ENCODE results near the gene SCIMP.
"Not testable (repeated sequence)": the region's sequence is repeated elsewhere in the genome, so short reads cannot be mapped to it uniquely, and the experiment has no call there.

Gene SCIMP

DNA sequence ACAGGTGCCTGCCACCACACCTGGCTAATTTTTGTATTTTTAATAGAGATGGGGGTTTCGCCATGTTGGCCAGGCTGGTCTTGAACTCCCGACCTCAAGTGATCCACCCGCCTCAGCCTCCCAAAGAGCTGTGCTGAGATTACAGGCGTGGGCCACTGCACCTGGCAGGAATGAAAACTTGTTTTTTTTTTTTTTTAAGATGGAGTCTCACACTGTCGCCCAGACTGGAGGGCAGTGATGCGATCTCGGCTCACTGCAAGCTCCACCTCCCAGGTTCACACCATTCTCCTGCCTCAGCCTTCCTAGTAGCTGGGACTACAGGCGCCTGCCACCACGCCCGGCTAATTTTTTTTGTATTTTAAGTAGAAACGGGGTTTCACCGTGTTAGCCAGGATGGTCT, 12.7 kb downstream of the SCIMP start:
- peak overlapping the region; percentile 56 to 60 for H3K4me3 Mint-ChIP-seq
- not testable (repeated sequence) for ATAC-seq (replicated peaks); H3K27me3 Mint-ChIP-seq; H3K9me3 Mint-ChIP-seq; DNase-seq; H3K36me3 Mint-ChIP-seq (ENCODE audit: insufficient read depth)
- peaks cover 35 to 51% of the 10 kb centered on the region in 2 donors for H3K4me1 Mint-ChIP-seq (ENCODE audit: low read depth in 2 of 2)
- peak overlapping the region; percentile 88 to 95 for H3K27ac Mint-ChIP-seq

DNA sequence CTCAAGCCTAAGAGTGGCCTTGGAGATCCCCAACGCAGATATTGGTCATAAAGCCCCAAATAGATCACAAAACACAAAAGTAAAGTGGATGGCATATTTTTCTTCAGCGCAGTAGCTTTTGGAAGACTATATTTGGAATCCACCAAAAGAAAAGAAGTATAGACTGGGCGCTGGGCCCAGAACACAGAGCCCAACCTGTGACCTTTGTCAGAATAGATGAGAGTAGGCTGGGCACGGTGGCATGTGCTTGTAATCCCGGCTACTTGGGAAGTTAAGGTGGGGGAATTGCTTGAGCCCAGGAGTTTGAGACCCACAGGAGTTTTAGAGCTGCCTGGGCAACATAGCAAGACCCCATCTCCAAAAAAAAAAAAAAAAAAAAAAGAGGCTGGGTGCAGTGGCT, 14.6 kb downstream of the SCIMP start:
- Mint-ChIP-seq H3K36me3 (ENCODE audit: insufficient read depth) (peaks cover 14% of the 10 kb centered on the region), H3K9me3 (no peaks in the 10 kb centered on the region), H3K27ac (peak overlapping the region; percentile 88 to 95)

DNA sequence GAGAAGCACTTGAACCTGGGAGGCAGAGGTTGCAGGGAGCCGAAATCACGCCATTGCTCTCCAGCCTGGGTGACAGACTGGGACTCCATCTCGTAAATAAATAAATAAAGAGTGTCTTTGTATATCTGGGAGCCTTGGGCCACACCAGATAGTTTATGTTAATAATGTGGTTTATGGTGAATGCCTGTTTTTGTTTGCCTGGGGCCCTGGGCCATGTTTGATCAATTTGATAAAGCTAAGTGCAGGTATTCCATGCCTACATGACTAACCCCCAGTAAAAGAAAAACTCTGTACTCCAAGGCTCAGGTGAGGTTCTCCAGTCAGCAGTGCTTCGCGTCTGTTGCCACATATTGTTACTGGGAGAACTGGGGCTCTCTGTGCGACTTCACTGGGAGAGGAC, 15.1 kb downstream of the SCIMP start:
- DNase-seq = no peak
- H3K4me3 Mint-ChIP-seq = no peak overlapping the region
- no peaks in the 10 kb centered on the region for H3K9me3 Mint-ChIP-seq
- H3K4me1 Mint-ChIP-seq (ENCODE audit: low read depth in 2 of 2) = peaks cover 21 to 34% of the 10 kb centered on the region in 2 donors
- no peaks in the 10 kb centered on the region for H3K27me3 Mint-ChIP-seq
- ATAC-seq (replicated peaks) = no peak
- peak overlapping the region; percentile 88 to 95 for H3K27ac Mint-ChIP-seq
- H3K36me3 Mint-ChIP-seq (ENCODE audit: insufficient read depth) = peaks cover 14% of the 10 kb centered on the region

More for the DNA sequence above, 14.6 kb downstream of the SCIMP start:
- DNase-seq (no peak), ATAC-seq (replicated peaks) (no peak)
- no peaks in the 10 kb centered on the region for H3K27me3 Mint-ChIP-seq
- H3K4me3 Mint-ChIP-seq = no peak overlapping the region
- H3K4me1 Mint-ChIP-seq (ENCODE audit: low read depth in 2 of 2) = peaks cover 24 to 39% of the 10 kb centered on the region in 2 donors

DNA sequence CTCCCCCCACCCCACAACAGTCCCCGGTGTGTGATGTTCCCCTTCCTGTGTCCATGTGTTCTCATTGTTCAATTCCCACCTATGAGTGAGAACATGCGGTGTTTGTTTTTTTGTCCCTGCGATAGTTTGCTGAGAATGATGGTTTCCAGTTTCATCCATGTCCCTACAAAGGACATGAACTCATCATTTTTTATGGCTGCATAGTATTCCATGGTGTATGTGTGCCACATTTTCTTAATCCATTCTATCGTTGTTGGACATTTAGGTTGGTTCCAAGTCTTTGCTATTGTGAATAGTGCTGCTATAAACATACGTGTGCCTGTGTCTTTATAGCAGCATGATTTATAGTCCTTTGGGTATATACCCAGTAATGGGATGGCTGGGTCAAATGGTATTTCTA, 17.1 kb downstream of the SCIMP start:
- not testable (repeated sequence) for H3K27me3 Mint-ChIP-seq; H3K4me3 Mint-ChIP-seq; DNase-seq; ATAC-seq (replicated peaks); H3K9me3 Mint-ChIP-seq; H3K27ac Mint-ChIP-seq
- Mint-ChIP-seq H3K4me1 (ENCODE audit: low read depth in 2 of 2) (peaks cover 17 to 25% of the 10 kb centered on the region in 2 donors), H3K36me3 (ENCODE audit: insufficient read depth) (peaks cover 14% of the 10 kb centered on the region)

DNA sequence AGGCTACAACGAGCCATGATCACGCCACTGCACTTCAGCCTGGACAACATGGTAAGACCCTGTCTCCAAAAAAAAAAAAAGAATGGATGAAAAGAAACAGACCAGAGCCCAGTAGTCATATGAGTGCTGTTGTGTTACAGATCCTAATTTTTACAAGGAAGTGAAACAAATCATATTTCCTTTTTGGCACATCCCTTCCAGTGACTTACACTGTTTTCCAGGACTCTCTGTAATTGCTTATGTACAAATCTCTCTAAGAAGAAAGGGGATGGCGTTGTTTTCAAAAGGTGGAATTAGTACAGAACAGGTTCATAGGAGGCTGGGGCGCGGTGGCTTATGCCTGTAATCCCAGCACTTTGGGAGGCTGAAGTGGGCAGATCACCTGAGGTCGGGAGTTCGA, 23.2 kb downstream of the SCIMP start:
- H3K36me3 Mint-ChIP-seq (ENCODE audit: insufficient read depth) = peaks cover 11% of the 10 kb centered on the region
- peaks cover 3 to 4% of the 10 kb centered on the region in 2 donors for H3K4me1 Mint-ChIP-seq (ENCODE audit: low read depth in 2 of 2)
- DNase-seq (no peak), ATAC-seq (replicated peaks) (no peak)
- no peak overlapping the region for H3K4me3 Mint-ChIP-seq
- H3K9me3 Mint-ChIP-seq = no peaks in the 10 kb centered on the region
- no peaks in the 10 kb centered on the region for H3K27me3 Mint-ChIP-seq
- H3K27ac Mint-ChIP-seq = peak overlapping the region in 1 of 2 donors; percentile 5

DNA sequence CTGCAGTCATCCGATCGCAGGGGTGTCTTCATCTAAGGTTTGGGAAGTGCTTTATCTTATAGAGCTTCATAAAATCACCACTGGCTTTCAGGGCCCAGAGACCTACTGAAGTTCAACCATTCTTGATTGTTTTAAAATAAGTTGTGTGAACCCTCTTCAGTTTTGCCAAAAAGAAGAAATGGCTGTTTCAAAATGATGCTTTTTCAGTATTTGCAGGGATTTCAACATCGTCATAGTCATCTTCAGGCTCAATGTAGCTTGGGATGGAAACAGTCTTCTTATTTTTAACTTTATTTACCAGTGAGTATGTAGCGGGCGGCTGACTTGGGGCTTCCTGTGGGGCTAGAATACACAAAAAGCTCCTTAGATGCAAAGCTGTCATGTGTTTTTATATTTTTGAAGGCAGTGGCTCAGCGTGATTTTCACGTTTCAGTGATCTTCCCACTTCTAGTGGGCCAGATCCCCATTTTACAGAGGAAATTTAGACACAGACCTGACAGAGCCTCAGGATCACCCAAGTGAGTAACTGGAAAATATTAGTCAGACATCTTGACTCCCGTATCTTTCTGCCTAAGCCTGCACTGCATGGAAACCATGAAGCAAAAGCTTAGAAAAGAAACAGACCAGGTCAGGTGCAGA, 23.9 kb downstream of the SCIMP start:
- no peaks in the 10 kb centered on the region for H3K9me3 Mint-ChIP-seq
- H3K4me1 Mint-ChIP-seq (ENCODE audit: low read depth in 2 of 2) = peaks cover 3 to 4% of the 10 kb centered on the region in 2 donors
- H3K27ac Mint-ChIP-seq = peak overlapping the region in 1 of 2 donors; percentile 53
- ATAC-seq (replicated peaks) = no peak
- peaks cover 9% of the 10 kb centered on the region for H3K36me3 Mint-ChIP-seq (ENCODE audit: insufficient read depth)
- H3K27me3 Mint-ChIP-seq = no peaks in the 10 kb centered on the region
- H3K4me3 Mint-ChIP-seq = no peak overlapping the region
- no peak for DNase-seq

DNA sequence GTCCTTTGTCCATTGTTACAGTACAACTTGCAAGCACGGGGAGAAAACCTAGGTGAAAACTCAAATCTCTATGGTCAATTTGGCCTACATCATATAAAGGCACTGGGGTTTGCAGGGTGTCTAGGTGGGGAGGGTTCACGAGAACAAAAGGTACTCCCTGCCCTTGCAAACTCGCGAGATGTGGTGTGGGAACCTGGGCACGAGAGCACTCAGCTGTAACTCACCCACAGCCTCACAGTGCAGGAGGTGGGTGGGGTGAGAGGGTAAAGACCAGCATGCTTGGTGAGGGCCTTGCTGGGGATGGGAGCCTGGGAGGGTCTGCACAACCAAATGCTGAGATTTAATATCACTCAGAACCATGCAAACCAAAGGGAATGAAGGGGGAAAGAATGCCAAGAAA, 24.6 kb downstream of the SCIMP start:
- no peaks in the 10 kb centered on the region for H3K27me3 Mint-ChIP-seq
- H3K4me1 Mint-ChIP-seq (ENCODE audit: low read depth in 2 of 2) = peaks cover 3 to 4% of the 10 kb centered on the region in 2 donors
- ATAC-seq (replicated peaks) = no peak
- H3K27ac Mint-ChIP-seq = peak overlapping the region in 1 of 2 donors; percentile 53
- DNase-seq = no peak
- H3K4me3 Mint-ChIP-seq = no peak overlapping the region
- H3K9me3 Mint-ChIP-seq = no peaks in the 10 kb centered on the region
- peaks cover 3% of the 10 kb centered on the region for H3K36me3 Mint-ChIP-seq (ENCODE audit: insufficient read depth)

DNA sequence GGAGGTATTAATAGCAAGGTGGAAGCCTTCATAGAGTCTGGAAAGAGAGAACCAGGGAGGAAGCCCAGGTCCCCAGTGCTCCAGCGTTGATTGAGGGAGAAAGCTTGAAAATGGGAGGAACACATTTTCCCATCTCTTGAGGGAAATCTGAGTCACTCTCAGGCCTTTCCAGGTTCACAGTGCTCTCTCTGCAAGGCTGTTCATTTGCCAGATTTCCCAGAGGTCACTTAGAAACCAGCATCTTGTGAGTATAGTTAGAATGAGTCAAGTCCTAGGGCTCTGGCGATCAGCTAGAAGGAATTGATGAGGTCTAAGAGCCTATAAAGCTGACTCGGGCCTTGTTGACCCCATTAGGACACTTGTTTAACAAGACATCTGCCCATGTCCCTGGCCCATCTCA, 25.3 kb downstream of the SCIMP start:
- Mint-ChIP-seq H3K4me3 (no peak overlapping the region), H3K36me3 (ENCODE audit: insufficient read depth) (peaks cover 4% of the 10 kb centered on the region), H3K27ac (no peak overlapping the region), H3K27me3 (no peaks in the 10 kb centered on the region), H3K4me1 (ENCODE audit: low read depth in 2 of 2) (peaks cover 3 to 4% of the 10 kb centered on the region in 2 donors), H3K9me3 (no peaks in the 10 kb centered on the region)
- no peak for DNase-seq
- no peak for ATAC-seq (replicated peaks)

DNA sequence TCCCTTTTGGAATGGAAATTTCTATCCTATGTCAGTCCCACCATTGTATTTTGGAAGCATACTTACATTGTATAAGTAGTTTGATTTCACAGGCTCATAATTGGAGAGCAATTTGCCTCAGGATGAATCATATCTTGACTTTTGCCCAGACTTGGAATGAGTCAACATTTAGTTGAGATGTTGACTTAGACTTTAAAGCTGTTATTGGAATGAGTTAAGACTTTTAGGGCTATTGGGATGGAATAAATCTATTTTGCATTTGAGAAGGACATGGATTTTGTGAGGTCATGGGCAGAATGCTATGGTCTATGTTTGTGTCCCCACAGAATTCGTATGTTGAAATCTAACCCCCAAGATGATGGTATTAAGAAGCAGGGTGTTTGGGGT, 30.8 kb downstream of the SCIMP start:
- Mint-ChIP-seq H3K4me1 (ENCODE audit: low read depth in 2 of 2) (peaks cover 5 to 9% of the 10 kb centered on the region in 2 donors), H3K9me3 (no peaks in the 10 kb centered on the region), H3K27me3 (no peaks in the 10 kb centered on the region), H3K36me3 (ENCODE audit: insufficient read depth) (peaks cover 3% of the 10 kb centered on the region), H3K4me3 (no peak overlapping the region), H3K27ac (peak overlapping the region in 1 of 2 donors; percentile 47)
- ATAC-seq (replicated peaks) (no peak), DNase-seq (no peak)

DNA sequence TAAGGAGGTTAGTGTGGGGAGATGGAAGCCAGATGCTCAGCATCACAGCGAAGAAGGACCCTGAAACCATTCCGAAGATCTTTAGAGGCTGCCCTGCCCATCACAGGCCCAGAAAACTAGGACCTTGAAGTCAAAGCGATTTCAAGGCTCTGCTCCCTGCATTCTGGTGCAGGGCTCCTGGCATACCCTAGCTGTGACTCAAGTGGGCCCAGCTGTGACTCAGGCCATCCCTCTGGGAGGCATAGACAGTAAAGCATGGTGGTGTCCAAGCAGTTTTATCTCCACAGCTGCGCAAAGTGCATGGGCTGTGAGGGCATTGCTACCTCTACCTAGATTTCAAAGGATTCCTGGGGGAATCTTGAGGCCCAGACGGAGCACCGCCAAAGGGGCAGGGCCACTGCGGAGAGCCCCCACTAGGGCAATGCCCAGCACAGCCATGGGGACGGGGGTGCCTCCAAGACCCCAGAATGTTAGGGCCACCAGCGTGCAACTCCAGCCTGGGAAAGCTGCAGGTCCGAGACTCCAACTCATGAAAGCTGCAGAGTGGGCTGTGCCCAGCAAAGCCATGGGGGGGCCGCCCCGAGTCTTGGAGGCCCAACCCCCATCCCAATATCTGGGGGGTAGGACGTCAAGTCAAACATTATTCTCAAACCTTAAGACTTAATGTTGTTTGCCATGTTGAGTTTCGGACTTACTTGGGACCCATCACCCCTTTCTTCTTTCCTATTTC, 31.3 kb downstream of the SCIMP start:
- no peaks in the 10 kb centered on the region for H3K9me3 Mint-ChIP-seq
- no peaks in the 10 kb centered on the region for H3K27me3 Mint-ChIP-seq
- DNase-seq (no peak), ATAC-seq (replicated peaks) (no peak)
- no peak overlapping the region for H3K27ac Mint-ChIP-seq
- H3K36me3 Mint-ChIP-seq (ENCODE audit: insufficient read depth) = peaks cover 3% of the 10 kb centered on the region
- H3K4me3 Mint-ChIP-seq = no peak overlapping the region
- peaks cover 6 to 10% of the 10 kb centered on the region in 2 donors for H3K4me1 Mint-ChIP-seq (ENCODE audit: low read depth in 2 of 2)

DNA sequence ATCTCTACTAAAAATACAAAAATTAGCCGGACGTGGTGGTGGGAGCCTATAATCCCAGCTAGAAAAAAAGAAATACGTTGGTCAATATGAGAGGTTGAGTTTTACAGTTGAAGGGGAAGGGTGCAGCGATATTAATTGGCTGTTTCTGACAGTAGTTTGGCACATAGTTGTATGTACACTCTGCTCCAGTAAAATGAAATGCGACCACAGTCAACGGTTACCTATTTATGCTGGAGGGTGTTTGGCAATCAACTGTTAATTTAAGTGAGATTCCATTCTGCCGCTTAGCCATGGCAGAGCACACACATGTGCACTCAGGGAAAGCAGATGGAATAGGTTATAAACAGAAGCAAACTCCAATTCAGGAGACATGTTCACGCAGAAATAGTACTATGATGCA, 33.6 kb downstream of the SCIMP start:
- H3K4me1 Mint-ChIP-seq (ENCODE audit: low read depth in 2 of 2) = peaks cover 9 to 14% of the 10 kb centered on the region in 2 donors
- ATAC-seq (replicated peaks) = no peak
- H3K4me3 Mint-ChIP-seq = no peak overlapping the region
- H3K27ac Mint-ChIP-seq = no peak overlapping the region
- peaks cover 8% of the 10 kb centered on the region for H3K36me3 Mint-ChIP-seq (ENCODE audit: insufficient read depth)
- H3K27me3 Mint-ChIP-seq = no peaks in the 10 kb centered on the region
- H3K9me3 Mint-ChIP-seq = no peaks in the 10 kb centered on the region
- DNase-seq = no peak

DNA sequence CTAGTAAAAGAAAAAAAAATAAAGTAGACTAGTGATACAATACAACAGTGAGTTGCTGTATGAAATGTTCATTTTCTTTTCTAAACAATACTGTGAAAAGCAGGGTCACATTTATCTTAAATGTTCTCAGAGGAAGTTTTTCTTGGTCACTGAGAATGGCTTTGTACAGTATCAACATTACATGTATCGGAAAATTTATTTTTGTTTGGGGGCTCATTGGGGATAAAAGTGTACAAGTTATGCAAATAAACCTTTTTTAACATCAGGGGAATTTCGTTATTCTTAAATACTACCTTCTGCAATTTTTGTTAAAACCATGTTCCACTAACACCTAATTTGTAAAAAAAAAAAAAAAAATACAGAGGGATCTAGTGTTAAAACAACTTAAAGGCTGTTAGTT, 34.3 kb downstream of the SCIMP start:
- no peak for DNase-seq
- Mint-ChIP-seq H3K27me3 (no peaks in the 10 kb centered on the region), H3K4me3 (no peak overlapping the region), H3K4me1 (ENCODE audit: low read depth in 2 of 2) (peaks cover 9 to 14% of the 10 kb centered on the region in 2 donors), H3K27ac (no peak overlapping the region), H3K9me3 (no peaks in the 10 kb centered on the region), H3K36me3 (ENCODE audit: insufficient read depth) (peaks cover 8% of the 10 kb centered on the region)
- no peak for ATAC-seq (replicated peaks)

DNA sequence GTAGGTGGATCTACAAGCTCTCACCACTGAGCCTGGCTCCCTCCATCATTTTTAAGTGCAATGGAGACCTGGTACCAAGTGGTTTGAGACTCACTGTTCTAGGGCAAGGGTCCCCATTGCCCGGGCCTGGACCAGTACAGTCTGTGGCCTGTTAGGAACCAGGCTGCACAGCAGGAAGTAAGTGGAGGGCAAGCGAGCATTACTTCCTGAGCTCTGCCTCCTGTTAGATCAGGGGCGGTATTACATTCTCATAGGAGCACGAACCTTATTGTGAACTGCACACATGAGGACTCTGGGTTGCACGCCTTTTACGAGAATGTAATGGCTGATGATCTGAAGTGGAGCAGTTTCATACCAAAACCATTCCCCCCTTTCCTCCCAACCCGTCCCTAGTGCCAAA, 36.2 kb downstream of the SCIMP start:
- peaks cover 5% of the 10 kb centered on the region for H3K36me3 Mint-ChIP-seq (ENCODE audit: insufficient read depth)
- peak overlapping the region in 1 of 2 donors; percentile 65 for H3K27ac Mint-ChIP-seq
- ATAC-seq (replicated peaks) (peak; percentile 35), DNase-seq (no peak)
- no peaks in the 10 kb centered on the region for H3K27me3 Mint-ChIP-seq
- no peaks in the 10 kb centered on the region for H3K9me3 Mint-ChIP-seq
- peak overlapping the region; percentile 27 to 40 for H3K4me3 Mint-ChIP-seq
- H3K4me1 Mint-ChIP-seq (ENCODE audit: low read depth in 2 of 2) = peaks cover 6 to 9% of the 10 kb centered on the region in 2 donors

DNA sequence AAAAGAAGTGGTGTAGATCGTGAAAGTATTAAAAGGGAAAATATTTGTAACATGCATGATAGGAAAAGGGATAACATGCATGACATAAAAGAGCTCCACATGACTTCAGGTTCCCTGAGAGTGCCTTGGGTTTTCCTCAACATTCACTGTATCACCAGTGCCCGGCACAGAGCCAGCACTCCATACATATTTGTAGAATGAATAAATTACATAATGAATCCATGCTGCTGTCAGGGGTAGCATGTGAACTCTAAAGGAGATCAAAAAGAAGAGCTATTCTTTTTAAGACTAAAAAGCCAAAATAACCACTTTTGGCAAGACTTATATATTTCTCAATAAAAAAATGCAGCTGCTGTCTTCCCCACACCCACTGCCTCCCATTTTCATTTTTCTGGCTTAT, 40.3 kb downstream of the SCIMP start:
- H3K36me3 Mint-ChIP-seq (ENCODE audit: insufficient read depth) = peaks cover 18% of the 10 kb centered on the region
- no peaks in the 10 kb centered on the region for H3K9me3 Mint-ChIP-seq
- no peak overlapping the region for H3K27ac Mint-ChIP-seq
- no peak overlapping the region for H3K4me3 Mint-ChIP-seq
- peaks cover 18 to 37% of the 10 kb centered on the region in 2 donors for H3K4me1 Mint-ChIP-seq (ENCODE audit: low read depth in 2 of 2)
- no peaks in the 10 kb centered on the region for H3K27me3 Mint-ChIP-seq
- no peak for ATAC-seq (replicated peaks)
- DNase-seq = no peak

Data from effector memory CD8-positive, alpha-beta T cell (primary cell).